ENCODE measurements around the gene ZNF497. TPM values are rescaled to one million over a fixed set of nuclear protein-coding genes. Genes with fewer than 3 reads are reported as not detected.

The ZNF497 gene
- total and polyA plus RNA-seq, 12 donors = 0.14 to 0.73 (median 0.30) TPM; not detected in 1

- H3K4me1 ChIP-seq = no peaks in the 10 kb centered on the region
- H3K4me3 ChIP-seq = no peak overlapping the region
- H3K27me3 ChIP-seq = no peaks in the 10 kb centered on the region
- DNase-seq (no peak), ATAC-seq (no peak)
- H3K27ac ChIP-seq = no peak overlapping the region
- 96 to 97% methylated on average over 1 of the region's 1 CpG for WGBS, 2 donors
- intact Hi-C loops (cut with DNase I) = no loop called here
- H3K36me3 ChIP-seq = peaks cover 0 to 61% (median 17%) of the 10 kb centered on the region in 9 donors
- no peak for TF ChIP-seq CTCF (IDR thresholded peaks at IDR 0.05)
- H3K9me3 ChIP-seq = peaks cover 0 to 4% (median 0%) of the 10 kb centered on the region in 11 donors
Measured at GRCh38 chr19:58336216-58336615, 26.3 kb downstream of the ZNF497 start.

- DNase-seq (no peak), ATAC-seq (no peak)
- H3K27me3 ChIP-seq = no peaks in the 10 kb centered on the region
- TF ChIP-seq CTCF (IDR thresholded peaks at IDR 0.05) = no peak
- intact Hi-C loops (cut with DNase I) = no loop called here
- H3K27ac ChIP-seq = no peak overlapping the region
- H3K9me3 ChIP-seq = peaks cover 0 to 4% (median 0%) of the 10 kb centered on the region in 11 donors
- peaks cover 0 to 2% (median 0%) of the 10 kb centered on the region in 9 donors for H3K4me1 ChIP-seq
- H3K36me3 ChIP-seq = peaks cover 0 to 55% (median 17%) of the 10 kb centered on the region in 9 donors
- 87 to 90% methylated on average over 3 of the region's 3 CpGs for WGBS, 2 donors
- no peak overlapping the region for H3K4me3 ChIP-seq
Measured at GRCh38 chr19:58335630-58336029, 26.9 kb downstream of the ZNF497 start.

- intact Hi-C loops (cut with DNase I) = no loop called here
- Histone ChIP-seq H3K4me1 (peaks cover 0 to 7% (median 0%) of the 10 kb centered on the region in 9 donors), H3K27ac (no peak overlapping the region), H3K27me3 (no peaks in the 10 kb centered on the region), H3K36me3 (peaks cover 0 to 50% (median 17%) of the 10 kb centered on the region in 9 donors), H3K4me3 (no peak overlapping the region), H3K9me3 (peaks cover 0 to 4% (median 0%) of the 10 kb centered on the region in 11 donors)
- no peak for DNase-seq
- peak in 1 of 8 donors; percentile 27 for ATAC-seq
- TF ChIP-seq CTCF (IDR thresholded peaks at IDR 0.05) = no peak
- 93 to 94% methylated on average over 19 of the region's 19 CpGs for WGBS, 2 donors
Measured at GRCh38 chr19:58334691-58335249, 27.8 kb downstream of the ZNF497 start.

- WGBS, 2 donors = 96 to 100% methylated on average over 1 of the region's 1 CpG
- ATAC-seq = no peak
- intact Hi-C loops (cut with DNase I) = no loop called here
Measured at GRCh38 chr19:58332697-58333096, 29.9 kb downstream of the ZNF497 start.

More at GRCh38 chr19:58332697-58333096, 29.9 kb downstream of the ZNF497 start:
- no peak overlapping the region for H3K4me3 ChIP-seq
- H3K27ac ChIP-seq = no peak overlapping the region
- H3K27me3 ChIP-seq = no peaks in the 10 kb centered on the region
- TF ChIP-seq CTCF (IDR thresholded peaks at IDR 0.05) = no peak
- no peaks in the 10 kb centered on the region for H3K9me3 ChIP-seq
- H3K36me3 ChIP-seq = peaks cover 0 to 29% (median 10%) of the 10 kb centered on the region in 9 donors
- H3K4me1 ChIP-seq = peaks cover 3 to 19% (median 14%) of the 10 kb centered on the region in 9 donors
- no peak for DNase-seq

Measured in heart right ventricle (tissue), 16 donors.